ENCODE measurements around the gene NDOR1.
A peak's percentile ranks its signal among the peaks of the same experiment; 100 is the strongest.

Gene NDOR1

DNA sequence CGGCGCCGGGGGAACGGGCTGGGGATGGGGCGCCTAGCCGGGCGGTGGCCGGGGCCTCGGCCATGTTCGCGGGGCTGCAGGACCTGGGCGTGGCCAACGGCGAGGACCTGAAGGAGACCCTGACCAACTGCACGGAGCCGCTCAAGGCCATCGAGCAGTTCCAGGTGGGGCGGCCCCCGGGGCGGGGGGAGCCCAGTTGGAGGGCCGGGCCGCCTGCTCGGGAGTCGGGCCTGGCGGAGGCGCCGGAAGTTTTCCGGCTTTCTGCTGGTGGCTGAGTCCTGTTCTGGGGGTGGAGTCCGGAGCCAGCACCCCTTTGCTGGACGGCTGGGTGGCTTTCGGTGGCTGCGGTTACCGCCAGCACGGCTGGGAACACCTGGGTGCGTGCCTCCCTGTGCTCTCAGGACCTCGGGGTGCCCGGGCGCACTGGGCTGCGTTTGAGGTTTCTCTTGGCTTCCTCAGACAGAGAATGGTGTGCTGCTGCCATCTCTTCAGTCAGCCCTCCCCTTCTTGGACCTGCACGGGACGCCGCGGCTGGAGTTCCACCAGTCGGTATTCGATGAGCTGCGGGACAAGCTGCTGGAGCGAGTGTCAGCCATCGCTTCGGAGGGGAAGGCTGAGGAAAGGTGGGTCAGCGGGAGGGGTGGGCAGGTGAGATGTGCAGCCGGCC lies 50.1 kb downstream of the NDOR1 start:
- H2AFZ ChIP-seq (ENCODE audit: low read length), result no peak overlapping the region

GRCh38 chr9:137256362-137256761 lies 50.9 kb downstream of the NDOR1 start:
- no peaks in the 10 kb centered on the region; the same call in 1 of the 2 replicates for H3K27me3 ChIP-seq (ENCODE audit: insufficient read depth, low read length)
- H3K9me2 ChIP-seq (ENCODE audit: low read depth, low read length), result no peaks in the 10 kb centered on the region
- no peaks in the 10 kb centered on the region for H3K9me3 ChIP-seq (ENCODE audit: low read length)
- no peak overlapping the region for H2AFZ ChIP-seq (ENCODE audit: low read length)
- peaks cover 46% of the 10 kb centered on the region for H3K4me1 ChIP-seq (ENCODE audit: insufficient read depth, low read length, severe bottlenecking)
- H3K4me3 ChIP-seq (ENCODE audit: low read depth, low read length, poor library complexity, severe bottlenecking), result peak overlapping the region; percentile 90
- TF ChIP-seq, protein P1, sequence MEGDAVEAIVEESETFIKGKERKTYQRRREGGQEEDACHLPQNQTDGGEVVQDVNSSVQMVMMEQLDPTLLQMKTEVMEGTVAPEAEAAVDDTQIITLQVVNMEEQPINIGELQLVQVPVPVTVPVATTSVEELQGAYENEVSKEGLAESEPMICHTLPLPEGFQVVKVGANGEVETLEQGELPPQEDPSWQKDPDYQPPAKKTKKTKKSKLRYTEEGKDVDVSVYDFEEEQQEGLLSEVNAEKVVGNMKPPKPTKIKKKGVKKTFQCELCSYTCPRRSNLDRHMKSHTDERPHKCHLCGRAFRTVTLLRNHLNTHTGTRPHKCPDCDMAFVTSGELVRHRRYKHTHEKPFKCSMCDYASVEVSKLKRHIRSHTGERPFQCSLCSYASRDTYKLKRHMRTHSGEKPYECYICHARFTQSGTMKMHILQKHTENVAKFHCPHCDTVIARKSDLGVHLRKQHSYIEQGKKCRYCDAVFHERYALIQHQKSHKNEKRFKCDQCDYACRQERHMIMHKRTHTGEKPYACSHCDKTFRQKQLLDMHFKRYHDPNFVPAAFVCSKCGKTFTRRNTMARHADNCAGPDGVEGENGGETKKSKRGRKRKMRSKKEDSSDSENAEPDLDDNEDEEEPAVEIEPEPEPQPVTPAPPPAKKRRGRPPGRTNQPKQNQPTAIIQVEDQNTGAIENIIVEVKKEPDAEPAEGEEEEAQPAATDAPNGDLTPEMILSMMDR (IDR thresholded peaks at IDR 0.05; ENCODE audit: low read length), result no peak
- peaks cover 10% of the 10 kb centered on the region for H3K36me3 ChIP-seq (ENCODE audit: insufficient read depth, low read length)
- H3K79me2 ChIP-seq (ENCODE audit: insufficient read depth, low read length), result no peaks in the 10 kb centered on the region
- peak overlapping the region; percentile 88 for H3K4me2 ChIP-seq (ENCODE audit: low read length)
- no peaks in the 10 kb centered on the region for H4K20me1 ChIP-seq (ENCODE audit: insufficient read depth, low read length)
- no peaks in the 10 kb centered on the region for H3F3A ChIP-seq (ENCODE audit: insufficient read depth, low read length)
- peak overlapping the region; percentile 89 for H3K9ac ChIP-seq (ENCODE audit: low read length)
- H3K27ac ChIP-seq (ENCODE audit: low read depth, low read length, poor library complexity, severe bottlenecking), result no peak overlapping the region

More for the DNA sequence above, 50.1 kb downstream of the NDOR1 start:
- H3K4me2 ChIP-seq (ENCODE audit: low read length), result peak overlapping the region; percentile 88
- peaks cover 46% of the 10 kb centered on the region for H3K4me1 ChIP-seq (ENCODE audit: insufficient read depth, low read length, severe bottlenecking)
- peak overlapping the region; percentile 90 for H3K4me3 ChIP-seq (ENCODE audit: low read depth, low read length, poor library complexity, severe bottlenecking)
- no peaks in the 10 kb centered on the region for H3F3A ChIP-seq (ENCODE audit: insufficient read depth, low read length)
- no peaks in the 10 kb centered on the region for H4K20me1 ChIP-seq (ENCODE audit: insufficient read depth, low read length)
- H3K9me3 ChIP-seq (ENCODE audit: low read length), result no peaks in the 10 kb centered on the region
- H3K79me2 ChIP-seq (ENCODE audit: insufficient read depth, low read length), result no peaks in the 10 kb centered on the region
- H3K27me3 ChIP-seq (ENCODE audit: insufficient read depth, low read length), result no peaks in the 10 kb centered on the region; the same call in 1 of the 2 replicates
- H3K9ac ChIP-seq (ENCODE audit: low read length), result peak overlapping the region; percentile 89
- H3K27ac ChIP-seq (ENCODE audit: low read depth, low read length, poor library complexity, severe bottlenecking), result no peak overlapping the region
- peaks cover 10% of the 10 kb centered on the region for H3K36me3 ChIP-seq (ENCODE audit: insufficient read depth, low read length)
- H3K9me2 ChIP-seq (ENCODE audit: low read depth, low read length), result no peaks in the 10 kb centered on the region
- no peak for TF ChIP-seq EZH2 (IDR thresholded peaks at IDR 0.05; ENCODE audit: borderline replicate concordance, low read length)
- TF ChIP-seq, protein P1 (IDR thresholded peaks at IDR 0.05; ENCODE audit: low read length), result no peak

DNA sequence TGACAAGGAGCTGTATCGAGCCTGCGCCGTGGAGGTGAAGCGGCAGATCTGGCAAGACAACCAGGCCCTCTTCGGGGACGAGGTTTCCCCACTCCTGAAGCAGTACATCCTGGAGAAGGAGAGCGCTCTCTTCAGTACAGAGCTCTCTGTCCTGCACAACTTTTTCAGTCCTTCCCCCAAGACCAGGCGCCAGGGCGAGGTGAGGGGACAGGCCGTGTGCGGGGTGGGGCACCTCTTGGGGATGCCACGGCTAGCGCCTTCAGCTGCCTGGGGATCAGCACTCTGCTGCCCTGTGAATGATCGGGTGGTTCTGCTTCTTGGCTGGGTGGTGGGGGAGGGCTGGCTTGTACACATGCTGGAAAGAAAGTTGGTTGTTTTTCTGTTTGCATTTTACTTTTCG lies 51.4 kb downstream of the NDOR1 start:
- Histone ChIP-seq H3K9ac (ENCODE audit: low read length) (peak overlapping the region; percentile 89; the same call in 1 of the 2 replicates), H3F3A (ENCODE audit: insufficient read depth, low read length) (no peaks in the 10 kb centered on the region), H3K4me2 (ENCODE audit: low read length) (peak overlapping the region; percentile 88), H3K36me3 (ENCODE audit: insufficient read depth, low read length) (peaks cover 10% of the 10 kb centered on the region), H2AFZ (ENCODE audit: low read length) (no peak overlapping the region), H3K4me3 (ENCODE audit: low read depth, low read length, poor library complexity, severe bottlenecking) (peak overlapping the region; percentile 90), H4K20me1 (ENCODE audit: insufficient read depth, low read length) (no peaks in the 10 kb centered on the region), H3K9me2 (ENCODE audit: low read depth, low read length) (no peaks in the 10 kb centered on the region), H3K79me2 (ENCODE audit: insufficient read depth, low read length) (no peaks in the 10 kb centered on the region), H3K27ac (ENCODE audit: low read depth, low read length, poor library complexity, severe bottlenecking) (no peak overlapping the region), H3K27me3 (ENCODE audit: insufficient read depth, low read length) (no peaks in the 10 kb centered on the region), H3K9me3 (ENCODE audit: low read length) (no peaks in the 10 kb centered on the region), H3K4me1 (ENCODE audit: insufficient read depth, low read length, severe bottlenecking) (peaks cover 45% of the 10 kb centered on the region)
- TF ChIP-seq, protein P1 (IDR thresholded peaks at IDR 0.05; ENCODE audit: low read length), result no peak
- TF ChIP-seq EZH2 (IDR thresholded peaks at IDR 0.05; ENCODE audit: borderline replicate concordance, low read length), result no peak

Measured in OCI-LY1 (cell line).